Activated T-helper 1 cell treated with anti-CD3 and anti-CD28 coated beads, Interleukin-12 subunit alpha, Interleukin-12 subunit beta, Interleukin-2, Interleukin-4 antibody, amounts not matched to agents 30 ng/mL and 10 ng/mL and 1 ng/mL, durations not matched to agents 14 hours and 24 hours and 36 hours (primary cell): Measurements from ENCODE around the gene SLC17A2. TPM values are rescaled to one million over a fixed set of nuclear protein-coding genes. Genes with fewer than 3 reads are reported as not detected.

Source experiments
- DNase-seq: peaks from one replicate; pipeline ENCODE4 v3.0.0; 2021; ENCODE audit warnings: low spot score
- H3K27ac Mint-ChIP-seq: one replicate; pipeline ENCODE4 v1.8.0; 2021; ENCODE audit warnings: mild to moderate bottlenecking, mixed read lengths
- H3K27me3 Mint-ChIP-seq: one replicate; pipeline ENCODE4 v1.8.0; 2022; ENCODE audit warnings: mild to moderate bottlenecking, moderate library complexity, mixed read lengths; ENCODE audit not compliant: insufficient read depth
- H3K36me3 Mint-ChIP-seq: one replicate; pipeline ENCODE4 v1.8.0; 2021; ENCODE audit warnings: low read depth, mixed read lengths
- H3K4me1 Mint-ChIP-seq: one replicate; pipeline ENCODE4 v1.8.0; 2021; ENCODE audit warnings: low read depth, mixed read lengths
- H3K4me3 Mint-ChIP-seq: one replicate; pipeline ENCODE4 v1.8.0; 2021; ENCODE audit warnings: mild to moderate bottlenecking, moderate library complexity, mixed read lengths
- H3K9me3 Mint-ChIP-seq: one replicate; pipeline ENCODE4 v1.8.0; 2021; ENCODE audit warnings: mixed read lengths
- intact Hi-C: fragments of 100-400 bp; cut with micrococcal nuclease; formaldehyde crosslinking; loops from one replicate; pipeline ENCODE4 v1.15.1; 2024
- total RNA-seq: library from RNA; stranded (reverse); gene quantifications from 2 replicates; pipeline ENCODE4 v1.2.3, GENCODE V29; 2022

Gene SLC17A2
- total RNA-seq, 1 donor from 2014 or later, result 0.10 TPM

GRCh38 chr6:25962149-25963127 is 31.9 kb upstream of the SLC17A2 start, which contains the start of gene TRIM38:
TRIM38 (plus strand) TSS chr6:25962802; CDS start chr6:25966523, 3,721 bp downstream.
- H3K4me1 Mint-ChIP-seq, result peaks cover 85% of the 10 kb centered on the region

GRCh38 chr6:25961619-25962148 is 31.2 kb upstream of the SLC17A2 start:
- H3K4me3 Mint-ChIP-seq, result peak overlapping the region; percentile 94
- no peak for DNase-seq
- peaks cover 28% of the 10 kb centered on the region for H3K9me3 Mint-ChIP-seq
- peak overlapping the region; percentile 95 for H3K27ac Mint-ChIP-seq
- intact Hi-C loops, result loop anchor here (1.0 to 10.0 kb wide), 11 partner anchors 15 to 1027 kb away; partner anchors contain the start of gene RIPOR2
- H3K27me3 Mint-ChIP-seq, result no peaks in the 10 kb centered on the region
- peaks cover 37% of the 10 kb centered on the region for H3K36me3 Mint-ChIP-seq
- peaks cover 83% of the 10 kb centered on the region for H3K4me1 Mint-ChIP-seq

More at GRCh38 chr6:25962149-25963127, 31.9 kb upstream of the SLC17A2 start, which contains the start of gene TRIM38:
- DNase-seq, result peak; percentile 76
- H3K9me3 Mint-ChIP-seq, result peaks cover 28% of the 10 kb centered on the region
- H3K27me3 Mint-ChIP-seq, result no peaks in the 10 kb centered on the region
- peak within 1 kb of the TSS; percentile 95 for H3K27ac Mint-ChIP-seq
- peaks cover 43% of the 10 kb centered on the region for H3K36me3 Mint-ChIP-seq
- H3K4me3 Mint-ChIP-seq, result peak within 1 kb of the TSS; percentile 94
- intact Hi-C loops, result loop anchor here (1.0 to 10.0 kb wide), 11 partner anchors 14 to 1028 kb away; partner anchors contain the start of gene RIPOR2

GRCh38 chr6:25960734-25961133 is 30.2 kb upstream of the SLC17A2 start:
- H3K36me3 Mint-ChIP-seq, result peaks cover 30% of the 10 kb centered on the region

GRCh38 chr6:25959890-25960536 is 29.5 kb upstream of the SLC17A2 start:
- intact Hi-C loops, result loop anchor here (5.0 to 10.0 kb wide), 6 partner anchors 48 to 1025 kb away; partner anchors contain the start of gene RIPOR2
- Mint-ChIP-seq H3K36me3 (peaks cover 29% of the 10 kb centered on the region), H3K9me3 (peaks cover 28% of the 10 kb centered on the region), H3K27me3 (no peaks in the 10 kb centered on the region), H3K27ac (peak overlapping the region; percentile 95), H3K4me3 (peak overlapping the region; percentile 15), H3K4me1 (peaks cover 73% of the 10 kb centered on the region)
- no peak for DNase-seq

More at GRCh38 chr6:25960734-25961133, 30.2 kb upstream of the SLC17A2 start:
- peak overlapping the region; percentile 95 for H3K27ac Mint-ChIP-seq
- DNase-seq, result no peak
- no peaks in the 10 kb centered on the region for H3K27me3 Mint-ChIP-seq
- intact Hi-C loops, result loop anchor here (5.0 to 10.0 kb wide), 6 partner anchors 48 to 1026 kb away; partner anchors contain the start of gene RIPOR2
- H3K4me3 Mint-ChIP-seq, result peak overlapping the region; percentile 32
- peaks cover 28% of the 10 kb centered on the region for H3K9me3 Mint-ChIP-seq
- peaks cover 74% of the 10 kb centered on the region for H3K4me1 Mint-ChIP-seq

GRCh38 chr6:25958700-25959162 is 28.2 kb upstream of the SLC17A2 start:
- Mint-ChIP-seq H3K4me1 (peaks cover 60% of the 10 kb centered on the region), H3K27me3 (no peaks in the 10 kb centered on the region), H3K4me3 (no peak overlapping the region), H3K36me3 (peaks cover 19% of the 10 kb centered on the region), H3K9me3 (peaks cover 28% of the 10 kb centered on the region), H3K27ac (peak overlapping the region; percentile 40)
- intact Hi-C loops, result no loop called here
- DNase-seq, result no peak

- DNase-seq, result no peak
These were observed 25.7 kb upstream of the SLC17A2 start for GRCh38 chr6:25956226-25956625.

GRCh38 chr6:25954756-25955155 is 24.3 kb upstream of the SLC17A2 start:
- Mint-ChIP-seq H3K4me1 (peaks cover 24% of the 10 kb centered on the region), H3K4me3 (no peak overlapping the region), H3K36me3 (peaks cover 5% of the 10 kb centered on the region), H3K27me3 (peaks cover 4% of the 10 kb centered on the region), H3K27ac (no peak overlapping the region), H3K9me3 (peaks cover 27% of the 10 kb centered on the region)
- intact Hi-C loops, result no loop called here
- DNase-seq, result no peak

More at GRCh38 chr6:25956226-25956625, 25.7 kb upstream of the SLC17A2 start:
- Mint-ChIP-seq H3K36me3 (peaks cover 13% of the 10 kb centered on the region), H3K4me1 (peaks cover 39% of the 10 kb centered on the region), H3K27me3 (peaks cover 2% of the 10 kb centered on the region), H3K4me3 (no peak overlapping the region), H3K9me3 (peaks cover 36% of the 10 kb centered on the region), H3K27ac (no peak overlapping the region)
- intact Hi-C loops, result no loop called here

GRCh38 chr6:25953733-25954132 is 23.2 kb upstream of the SLC17A2 start:
- Mint-ChIP-seq H3K9me3 (peaks cover 18% of the 10 kb centered on the region), H3K27me3 (peaks cover 7% of the 10 kb centered on the region), H3K36me3 (no peaks in the 10 kb centered on the region), H3K27ac (no peak overlapping the region), H3K4me3 (no peak overlapping the region), H3K4me1 (peaks cover 14% of the 10 kb centered on the region)
- intact Hi-C loops, result no loop called here
- no peak for DNase-seq

GRCh38 chr6:25952535-25952934 is 22.0 kb upstream of the SLC17A2 start:
- no peak for DNase-seq
- Mint-ChIP-seq H3K27ac (no peak overlapping the region), H3K9me3 (peaks cover 14% of the 10 kb centered on the region), H3K4me3 (no peak overlapping the region), H3K27me3 (peaks cover 7% of the 10 kb centered on the region), H3K4me1 (peaks cover 6% of the 10 kb centered on the region), H3K36me3 (no peaks in the 10 kb centered on the region)
- intact Hi-C loops, result no loop called here

GRCh38 chr6:25951296-25952032 is 21.0 kb upstream of the SLC17A2 start:
- Mint-ChIP-seq H3K27ac (no peak overlapping the region), H3K9me3 (peaks cover 16% of the 10 kb centered on the region)
- intact Hi-C loops, result no loop called here

GRCh38 chr6:25950297-25950696 is 19.8 kb upstream of the SLC17A2 start:
- intact Hi-C loops, result no loop called here
- Mint-ChIP-seq H3K27ac (no peak overlapping the region), H3K4me1 (peaks cover 17% of the 10 kb centered on the region), H3K36me3 (no peaks in the 10 kb centered on the region), H3K9me3 (peaks cover 25% of the 10 kb centered on the region), H3K27me3 (peaks cover 7% of the 10 kb centered on the region), H3K4me3 (no peak overlapping the region)
- no peak for DNase-seq

More at GRCh38 chr6:25951296-25952032, 21.0 kb upstream of the SLC17A2 start:
- Mint-ChIP-seq H3K27me3 (peaks cover 7% of the 10 kb centered on the region), H3K4me3 (no peak overlapping the region), H3K36me3 (no peaks in the 10 kb centered on the region), H3K4me1 (peaks cover 7% of the 10 kb centered on the region)
- DNase-seq, result no peak

GRCh38 chr6:25949695-25950094 is 19.2 kb upstream of the SLC17A2 start:
- Mint-ChIP-seq H3K27me3 (peaks cover 7% of the 10 kb centered on the region), H3K27ac (no peak overlapping the region), H3K4me1 (peaks cover 23% of the 10 kb centered on the region), H3K36me3 (no peaks in the 10 kb centered on the region), H3K4me3 (no peak overlapping the region), H3K9me3 (peaks cover 27% of the 10 kb centered on the region)
- no peak for DNase-seq
- intact Hi-C loops, result no loop called here
